ENCODE measurements around the gene C6orf15.

DNA sequence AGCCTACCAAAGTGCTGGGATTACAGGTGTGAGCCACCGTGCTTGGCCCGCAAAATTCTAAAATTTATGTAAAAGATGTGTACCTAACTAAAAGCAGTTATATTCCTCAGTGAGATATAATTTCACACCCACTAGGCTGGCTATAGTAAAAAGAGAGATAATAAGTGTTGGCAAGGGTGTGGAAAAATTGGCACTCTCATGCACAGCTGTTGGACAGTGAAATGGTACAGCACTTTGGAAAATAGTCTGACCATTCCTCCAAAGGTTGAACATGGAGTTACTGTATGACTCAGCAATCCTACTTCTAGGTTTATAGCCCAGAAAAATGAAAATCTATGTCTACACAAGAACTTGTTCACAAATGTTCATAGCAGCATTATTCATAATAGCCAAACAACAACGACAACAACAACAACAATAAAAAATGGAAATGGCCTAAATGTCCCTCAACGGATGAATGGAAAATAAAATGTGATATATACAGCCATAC is 13.9 kb downstream of the C6orf15 start:
- TF ChIP-seq POLR2AphosphoS5 (IDR thresholded peaks at IDR 0.05) (no peak), EP300 (IDR thresholded peaks at IDR 0.05) (no peak), POLR2A (IDR thresholded peaks at IDR 0.05) (no peak)
- TF ChIP-seq, protein P1, sequence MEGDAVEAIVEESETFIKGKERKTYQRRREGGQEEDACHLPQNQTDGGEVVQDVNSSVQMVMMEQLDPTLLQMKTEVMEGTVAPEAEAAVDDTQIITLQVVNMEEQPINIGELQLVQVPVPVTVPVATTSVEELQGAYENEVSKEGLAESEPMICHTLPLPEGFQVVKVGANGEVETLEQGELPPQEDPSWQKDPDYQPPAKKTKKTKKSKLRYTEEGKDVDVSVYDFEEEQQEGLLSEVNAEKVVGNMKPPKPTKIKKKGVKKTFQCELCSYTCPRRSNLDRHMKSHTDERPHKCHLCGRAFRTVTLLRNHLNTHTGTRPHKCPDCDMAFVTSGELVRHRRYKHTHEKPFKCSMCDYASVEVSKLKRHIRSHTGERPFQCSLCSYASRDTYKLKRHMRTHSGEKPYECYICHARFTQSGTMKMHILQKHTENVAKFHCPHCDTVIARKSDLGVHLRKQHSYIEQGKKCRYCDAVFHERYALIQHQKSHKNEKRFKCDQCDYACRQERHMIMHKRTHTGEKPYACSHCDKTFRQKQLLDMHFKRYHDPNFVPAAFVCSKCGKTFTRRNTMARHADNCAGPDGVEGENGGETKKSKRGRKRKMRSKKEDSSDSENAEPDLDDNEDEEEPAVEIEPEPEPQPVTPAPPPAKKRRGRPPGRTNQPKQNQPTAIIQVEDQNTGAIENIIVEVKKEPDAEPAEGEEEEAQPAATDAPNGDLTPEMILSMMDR (IDR thresholded peaks at IDR 0.05), result no peak

Measured in sigmoid colon (tissue), 4 donors.